AG09309 (cell line): Measurements from ENCODE around the gene CDC5L.

ENCODE experiments used
- DNase-seq: peaks from one replicate; pipeline ENCODE4 v3.0.0-alpha.2; 2010; ENCODE audit warnings: low read depth
- H3K4me3 ChIP-seq: 2 replicates; pipeline ENCODE4 v1.5.1; 2011; ENCODE audit warnings: mild to moderate bottlenecking, low read depth, low read length, moderate library complexity; ENCODE audit not compliant: control insufficient read depth
- TF ChIP-seq, protein P1 (sequence below): IDR thresholded peaks from 2 replicates; pipeline ENCODE4 v1.5.1; 2011; ENCODE audit warnings: mild to moderate bottlenecking, low read depth, low read length, inconsistent platforms; ENCODE audit not compliant: insufficient read depth, control insufficient read depth; ENCODE audit errors: missing control alignments

CDC5L gene

DNA sequence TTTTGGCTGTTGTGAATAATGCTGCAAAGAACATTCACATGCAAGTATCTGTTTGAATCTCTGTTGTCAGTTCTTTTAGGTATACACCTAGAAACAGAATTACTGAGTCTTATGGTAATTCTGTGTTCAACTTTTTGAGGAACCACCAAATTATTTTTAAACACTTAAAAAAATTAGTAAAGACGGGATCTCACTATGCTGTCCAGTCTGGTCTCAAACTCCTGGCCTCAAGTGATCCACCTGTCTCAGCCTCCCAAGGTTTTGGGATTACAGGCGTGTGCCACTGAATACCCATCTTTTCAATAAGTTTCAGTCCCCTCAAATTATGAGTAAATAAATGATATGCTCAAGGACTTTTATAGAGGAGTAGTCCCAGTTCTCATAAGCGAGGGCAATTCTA lies 27.5 kb upstream of the CDC5L start:
- TF ChIP-seq, protein P1, sequence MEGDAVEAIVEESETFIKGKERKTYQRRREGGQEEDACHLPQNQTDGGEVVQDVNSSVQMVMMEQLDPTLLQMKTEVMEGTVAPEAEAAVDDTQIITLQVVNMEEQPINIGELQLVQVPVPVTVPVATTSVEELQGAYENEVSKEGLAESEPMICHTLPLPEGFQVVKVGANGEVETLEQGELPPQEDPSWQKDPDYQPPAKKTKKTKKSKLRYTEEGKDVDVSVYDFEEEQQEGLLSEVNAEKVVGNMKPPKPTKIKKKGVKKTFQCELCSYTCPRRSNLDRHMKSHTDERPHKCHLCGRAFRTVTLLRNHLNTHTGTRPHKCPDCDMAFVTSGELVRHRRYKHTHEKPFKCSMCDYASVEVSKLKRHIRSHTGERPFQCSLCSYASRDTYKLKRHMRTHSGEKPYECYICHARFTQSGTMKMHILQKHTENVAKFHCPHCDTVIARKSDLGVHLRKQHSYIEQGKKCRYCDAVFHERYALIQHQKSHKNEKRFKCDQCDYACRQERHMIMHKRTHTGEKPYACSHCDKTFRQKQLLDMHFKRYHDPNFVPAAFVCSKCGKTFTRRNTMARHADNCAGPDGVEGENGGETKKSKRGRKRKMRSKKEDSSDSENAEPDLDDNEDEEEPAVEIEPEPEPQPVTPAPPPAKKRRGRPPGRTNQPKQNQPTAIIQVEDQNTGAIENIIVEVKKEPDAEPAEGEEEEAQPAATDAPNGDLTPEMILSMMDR: no peak
- DNase-seq: no peak
- H3K4me3 ChIP-seq: no peak overlapping the region

- TF ChIP-seq, protein P1: no peak
- H3K4me3 ChIP-seq: no peak overlapping the region
- no peak for DNase-seq
These were observed 25.6 kb upstream of the CDC5L start for GRCh38 chr6:44361947-44362346.

DNA sequence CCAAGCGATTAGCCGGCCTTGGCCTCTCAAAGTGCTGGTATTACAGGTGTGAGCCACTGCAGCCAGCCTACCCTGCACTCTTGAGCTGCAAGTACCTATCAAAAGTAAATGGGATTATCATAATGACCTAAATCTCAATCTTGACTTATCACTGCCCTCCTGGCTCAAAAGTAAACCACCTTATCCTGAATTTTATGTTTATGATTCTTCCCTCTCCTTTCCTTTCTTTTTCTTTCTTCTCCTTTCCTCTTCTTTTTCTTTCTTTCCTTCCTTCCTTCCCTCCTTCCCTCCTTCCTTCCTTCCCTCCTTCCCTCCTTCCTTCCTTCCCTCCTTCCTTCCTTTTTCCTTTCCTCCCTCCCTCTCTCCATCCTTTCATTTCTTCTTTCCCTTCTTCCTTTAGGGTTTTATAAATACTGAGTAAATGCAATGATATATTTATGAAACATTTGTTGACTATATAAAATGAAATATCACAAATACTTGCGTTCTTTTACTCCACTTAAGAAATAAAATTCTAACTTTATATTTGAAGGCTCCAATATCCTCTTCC lies 24.1 kb upstream of the CDC5L start:
- no peak overlapping the region for H3K4me3 ChIP-seq
- no peak for DNase-seq
- TF ChIP-seq, protein P1: no peak

GRCh38 chr6:44366781-44367180 lies 20.7 kb upstream of the CDC5L start:
- TF ChIP-seq, protein P1: no peak

GRCh38 chr6:44367681-44368080 lies 19.8 kb upstream of the CDC5L start:
- no peak for DNase-seq
- no peak overlapping the region for H3K4me3 ChIP-seq
- TF ChIP-seq, protein P1: no peak

More at GRCh38 chr6:44366781-44367180, 20.7 kb upstream of the CDC5L start:
- no peak overlapping the region for H3K4me3 ChIP-seq
- no peak for DNase-seq

- TF ChIP-seq, protein P1: no peak
- H3K4me3 ChIP-seq: no peak overlapping the region
- no peak for DNase-seq
These were observed 14.5 kb upstream of the CDC5L start for GRCh38 chr6:44373051-44373450.

- no peak overlapping the region for H3K4me3 ChIP-seq
- no peak for DNase-seq
- TF ChIP-seq, protein P1: no peak
These were observed 13.7 kb upstream of the CDC5L start for GRCh38 chr6:44373787-44374186.
